NCI-H2196 (cell line): Measurements from ENCODE around the gene ACTL7A.
"Not testable (repeated sequence)": the region's sequence is repeated elsewhere in the genome, so short reads cannot be mapped to it uniquely, and the experiment has no call there.

Experiments
- DNase-seq: peaks from one replicate; lab custom pipeline; 2025; ENCODE audit not compliant: unreplicated experiment; lab: John Stamatoyannopoulos, UW

ACTL7A gene

DNA sequence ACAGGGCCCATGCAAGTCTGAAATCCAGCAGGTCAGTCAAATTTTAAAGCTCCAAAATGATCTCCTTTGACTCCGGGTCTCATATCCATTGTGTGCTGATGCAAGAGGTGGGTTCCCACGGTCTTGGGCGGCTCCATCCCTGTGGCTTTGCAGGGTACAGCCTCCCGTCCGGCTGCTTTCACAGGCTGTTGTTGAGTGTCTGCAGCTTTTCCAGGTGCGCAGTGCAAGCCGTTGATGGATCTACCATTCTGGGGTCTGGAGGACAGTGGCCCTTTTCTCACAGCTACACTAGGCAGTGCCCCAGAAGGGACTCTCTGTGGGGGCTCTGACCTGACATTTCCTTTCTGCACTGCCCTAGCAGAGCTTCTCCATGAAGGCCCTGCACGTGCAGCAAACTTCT lies 13.8 kb upstream of the ACTL7A start:
- DNase-seq: not testable (repeated sequence)

DNA sequence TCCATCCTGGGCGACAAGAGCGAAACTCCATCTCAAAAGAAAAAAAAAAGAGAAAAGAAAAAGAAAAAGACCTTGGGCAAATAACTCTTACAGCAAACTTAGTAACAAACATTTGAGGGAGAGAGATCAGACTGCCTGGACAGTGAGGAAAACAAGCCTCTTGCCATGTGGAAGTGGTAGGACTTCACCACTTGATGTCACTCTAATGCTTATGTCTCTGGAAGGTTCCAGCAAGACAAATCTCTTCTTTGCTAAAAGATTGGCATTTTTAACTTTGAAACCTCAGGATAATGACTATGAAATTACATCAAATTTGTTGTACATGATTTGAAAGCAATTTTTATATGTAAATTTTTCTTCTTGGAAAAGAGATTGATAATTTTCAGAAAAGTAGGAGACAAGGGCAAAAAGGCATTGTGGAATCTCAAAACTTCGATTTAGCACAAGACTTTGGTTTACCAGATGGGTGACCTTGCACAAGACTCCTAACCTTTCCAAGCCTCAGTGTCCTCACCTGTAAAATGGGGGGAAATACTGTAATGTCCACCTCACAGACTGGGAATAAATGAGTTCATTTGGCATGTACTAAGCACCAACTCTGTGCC lies 11.7 kb upstream of the ACTL7A start:
- DNase-seq: no peak

DNA sequence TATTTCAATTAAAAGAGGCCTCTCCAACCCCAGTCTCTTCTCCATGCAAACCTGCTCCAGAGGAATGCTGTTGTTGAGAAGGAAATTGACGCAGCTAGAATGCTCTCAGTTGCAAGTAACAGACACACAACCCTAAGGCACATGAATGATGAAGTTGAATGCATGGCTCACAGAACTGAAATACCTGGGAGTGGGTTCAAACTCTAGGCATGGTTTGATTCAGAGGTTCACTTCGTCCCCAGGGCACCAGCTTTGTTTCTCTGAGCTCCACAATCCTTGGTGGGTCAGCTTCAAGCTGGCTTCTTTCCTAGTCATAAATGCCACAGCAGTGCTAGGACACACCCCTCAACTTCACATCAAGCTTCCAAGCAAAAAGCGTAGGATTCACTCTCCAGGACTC lies 10.9 kb upstream of the ACTL7A start:
- DNase-seq: no peak

DNA sequence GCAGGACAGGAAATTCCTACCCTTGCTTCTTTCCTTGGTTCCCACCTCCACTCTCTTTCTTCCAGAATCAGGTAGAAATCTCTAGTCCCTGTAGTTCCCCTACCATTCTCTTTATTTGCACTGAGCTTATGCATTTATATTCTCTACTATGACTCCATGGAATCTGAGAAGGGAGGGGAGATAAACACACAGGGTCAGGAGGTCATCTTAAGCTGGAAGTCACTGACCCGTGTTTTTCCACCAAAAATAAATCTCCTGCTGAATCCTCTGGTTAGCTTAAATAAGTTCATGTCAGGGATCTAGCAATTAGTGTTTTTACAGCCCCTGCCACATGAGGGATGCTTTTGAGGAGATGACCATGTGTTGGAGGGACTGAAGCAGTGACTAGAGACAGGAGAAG lies 10.0 kb upstream of the ACTL7A start:
- DNase-seq: no peak

DNA sequence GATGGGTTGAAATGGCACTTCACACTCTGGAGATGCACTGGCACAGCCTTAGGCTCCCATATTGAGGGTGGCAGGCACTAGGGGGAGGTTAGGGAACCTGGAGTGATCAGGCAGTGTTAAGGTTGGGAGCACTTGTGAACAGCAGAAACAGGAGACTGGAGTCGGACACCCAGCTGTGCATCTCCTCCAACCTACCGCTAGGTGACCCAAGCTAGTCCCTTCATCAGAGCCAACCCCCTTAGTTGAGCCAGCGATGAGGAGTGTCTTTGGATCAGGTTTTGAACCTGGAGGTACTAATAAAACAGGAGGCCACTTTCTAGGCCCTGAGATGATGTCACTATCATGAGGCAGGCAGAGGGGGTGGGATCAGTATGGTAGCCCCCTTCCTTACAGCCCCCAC lies 8.0 kb upstream of the ACTL7A start:
- no peak for DNase-seq

DNA sequence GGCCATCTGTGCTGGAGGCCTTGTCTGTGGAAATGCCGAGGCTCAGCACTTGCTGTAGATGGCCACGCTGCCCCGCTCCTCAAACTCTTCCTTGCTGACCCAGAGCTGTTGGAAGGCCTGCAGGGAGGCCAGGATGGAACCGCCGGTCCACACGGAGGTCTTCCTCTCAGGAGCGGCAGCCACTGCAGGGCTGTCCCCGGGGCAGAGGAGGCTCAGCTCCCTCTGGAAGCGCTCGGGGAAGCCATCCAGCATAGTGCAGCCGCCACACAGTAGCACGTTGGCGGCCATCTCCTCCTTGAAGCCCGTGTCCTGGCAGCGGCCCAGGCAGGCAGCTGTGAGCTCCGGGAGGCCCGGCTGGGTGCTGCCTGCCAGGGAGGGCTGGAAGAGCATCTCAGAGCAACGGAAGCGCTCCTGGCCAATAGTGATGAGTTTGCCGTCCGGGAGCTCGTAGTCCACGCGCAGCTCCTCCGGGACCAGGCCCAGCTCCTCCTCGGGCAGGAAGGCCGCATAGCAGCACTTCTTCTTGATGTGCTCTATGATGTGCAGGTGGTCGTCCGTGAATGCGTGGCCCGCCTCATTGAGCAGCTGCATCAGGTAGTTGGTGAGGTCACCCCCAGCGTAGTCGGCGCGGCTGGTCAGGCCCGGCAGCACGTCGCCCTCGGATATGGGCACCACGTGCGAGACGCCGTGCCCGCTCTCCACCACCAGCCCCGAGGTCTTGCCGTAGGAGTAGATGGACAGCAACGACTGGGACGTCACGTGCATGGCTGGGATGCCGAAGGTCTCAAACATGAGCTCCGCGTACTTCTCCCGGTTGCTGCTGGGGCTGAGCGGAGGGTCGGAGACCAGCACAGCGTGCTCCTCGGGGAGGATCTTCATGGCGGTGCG lies 7.2 kb upstream of the ACTL7A start:
- no peak for DNase-seq

DNA sequence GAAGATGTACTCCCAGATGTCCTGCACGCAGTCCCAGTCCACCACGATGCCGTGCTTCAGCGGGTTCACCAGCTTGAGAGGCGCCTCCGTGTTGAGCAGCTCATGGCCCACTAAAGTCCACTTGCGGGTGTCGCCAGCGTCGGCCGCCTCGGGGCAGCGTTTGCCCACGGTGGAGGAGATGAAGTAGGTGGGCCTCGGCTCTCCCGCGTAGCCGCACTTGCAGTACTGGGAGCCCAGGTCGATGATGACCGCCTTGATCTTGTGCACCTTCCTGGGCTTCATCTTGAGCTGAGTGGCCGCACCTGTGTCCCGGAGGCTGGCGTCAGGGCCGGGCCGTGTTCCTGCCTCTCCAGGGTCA lies 6.6 kb upstream of the ACTL7A start:
- no peak for DNase-seq

DNA sequence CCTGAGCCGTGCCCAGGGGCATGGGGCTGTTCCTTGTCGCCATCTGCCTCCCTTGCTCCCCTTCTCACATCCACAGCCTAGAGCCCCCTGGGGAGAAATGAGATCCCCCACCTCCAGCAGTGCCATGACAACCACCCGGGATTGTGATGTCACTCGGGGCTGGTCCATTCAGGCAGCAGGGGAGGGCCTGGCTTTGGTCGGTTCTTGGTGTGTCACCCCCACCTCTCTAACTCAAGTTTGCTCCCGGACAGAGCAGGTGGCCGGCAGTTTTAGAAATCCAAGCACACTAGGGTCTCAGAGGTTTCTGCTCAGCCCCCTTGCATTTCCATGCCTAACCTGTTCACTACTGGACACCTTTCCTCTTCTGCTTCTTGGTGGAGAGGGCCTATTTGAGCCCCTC lies 6.2 kb upstream of the ACTL7A start, which contains the start of gene ACTL7B:
TSS of gene ACTL7B (minus strand) at position 99 of the 400 bp plus-strand sequence. CDS start at position 43, 56 bp downstream.
- DNase-seq: no peak

DNA sequence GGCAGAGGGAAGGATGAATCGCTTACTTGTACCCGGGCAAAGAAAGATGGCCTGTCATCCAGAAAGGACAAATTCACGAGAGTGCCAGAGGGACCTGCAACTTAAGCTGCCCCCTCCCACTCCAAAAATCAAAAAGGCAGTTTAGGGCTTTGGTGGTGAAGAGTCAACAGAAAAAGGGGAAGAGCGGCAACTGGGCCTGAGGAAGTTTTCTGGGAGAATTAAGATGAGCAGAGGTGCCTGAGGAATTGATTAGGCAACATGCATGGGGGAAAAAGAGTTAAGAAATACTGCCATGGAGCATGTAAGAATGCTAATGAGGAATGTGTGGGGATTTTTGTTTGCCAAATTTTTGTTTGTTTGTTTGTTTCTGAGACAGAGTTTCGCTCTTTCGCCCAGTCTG lies 4.5 kb upstream of the ACTL7A start:
- DNase-seq: no peak

DNA sequence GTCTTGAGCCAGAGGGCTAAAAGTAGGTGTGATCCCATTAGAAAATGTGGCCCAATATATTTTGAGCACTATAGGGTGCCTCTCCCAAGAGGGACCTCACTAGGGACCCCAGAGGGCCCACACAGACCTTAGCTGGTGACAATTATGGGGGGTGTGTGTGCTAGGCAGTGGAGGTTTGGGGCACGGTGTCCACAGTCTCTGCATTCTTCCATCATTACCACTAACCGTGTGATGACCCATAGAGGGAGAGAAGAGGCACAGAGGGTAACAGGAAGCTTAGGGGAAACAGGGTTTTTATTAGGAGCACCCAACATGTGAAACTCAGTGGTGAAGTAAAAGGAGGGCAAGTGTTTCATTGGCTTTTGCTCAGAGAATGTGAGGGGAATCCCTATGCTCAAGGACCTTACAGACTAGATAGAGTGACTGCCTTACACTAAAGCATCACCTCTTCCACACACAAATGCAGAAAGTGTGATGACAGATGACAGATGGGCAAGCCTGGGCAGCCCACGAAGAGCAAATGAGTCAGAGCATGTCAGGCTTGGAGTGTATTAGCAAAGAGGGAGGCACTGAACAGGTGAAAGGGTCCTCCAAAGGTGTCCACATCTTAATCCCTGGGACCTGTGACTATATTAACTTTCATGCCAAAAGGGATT lies 2.5 kb upstream of the ACTL7A start:
- DNase-seq: no peak

DNA sequence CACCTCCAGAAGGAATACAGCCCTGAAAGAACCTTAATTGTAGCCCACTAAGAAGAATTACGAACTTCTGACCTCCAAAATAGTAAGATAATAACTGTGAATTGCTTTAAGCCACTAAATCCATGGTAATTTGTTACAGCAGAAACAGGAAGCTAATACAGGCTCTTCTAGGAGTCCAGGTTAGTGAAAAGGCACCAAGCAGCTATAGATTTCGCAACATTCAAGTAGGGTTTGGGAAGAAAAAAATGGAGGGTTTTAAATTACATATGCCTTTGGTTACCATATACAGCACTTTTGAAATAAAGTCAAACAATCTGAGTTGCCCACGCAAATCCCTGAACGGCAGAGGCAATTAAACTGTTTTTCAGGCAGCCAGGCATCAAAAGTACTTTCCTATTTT lies 1.7 kb upstream of the ACTL7A start:
- DNase-seq: no peak

DNA sequence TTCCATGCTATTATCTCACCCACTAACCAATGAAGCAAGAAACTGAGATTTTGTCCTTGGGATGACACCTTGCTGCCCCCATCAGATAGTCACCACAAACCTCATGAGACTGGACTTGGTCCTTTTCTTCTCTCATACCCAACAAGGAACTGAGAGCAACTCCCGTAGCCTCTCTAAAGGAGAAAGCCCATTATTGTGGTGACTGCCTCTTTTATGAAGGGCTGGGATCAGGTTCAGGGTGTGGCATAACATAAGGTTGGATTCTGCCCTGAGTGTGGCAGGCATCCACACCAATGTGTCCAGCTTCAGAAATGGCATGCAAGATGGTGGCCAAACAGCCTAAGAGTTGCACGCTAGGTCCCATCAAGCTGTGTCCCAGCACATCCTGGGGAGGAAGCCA lies 1.3 kb upstream of the ACTL7A start:
- no peak for DNase-seq

DNA sequence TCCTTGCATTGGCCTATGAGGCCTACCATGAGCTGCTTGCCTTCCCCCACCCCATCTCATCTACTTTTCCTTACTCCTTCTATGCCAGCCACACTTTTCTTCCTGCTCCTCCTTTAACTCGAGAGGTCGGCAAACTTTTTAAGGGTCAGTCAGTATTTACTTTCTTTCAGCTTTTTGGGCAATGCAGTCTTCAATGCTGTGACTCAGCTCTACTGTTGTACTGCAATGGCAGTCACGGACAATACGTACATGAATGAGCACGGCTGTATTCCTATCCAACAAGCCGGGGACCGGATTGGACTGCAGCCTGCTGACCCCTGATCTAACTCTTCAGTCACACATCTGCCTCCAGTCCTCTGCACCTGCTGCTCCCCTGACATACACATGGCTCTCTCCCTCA lies 602 bp upstream of the ACTL7A start:
- DNase-seq: no peak

DNA sequence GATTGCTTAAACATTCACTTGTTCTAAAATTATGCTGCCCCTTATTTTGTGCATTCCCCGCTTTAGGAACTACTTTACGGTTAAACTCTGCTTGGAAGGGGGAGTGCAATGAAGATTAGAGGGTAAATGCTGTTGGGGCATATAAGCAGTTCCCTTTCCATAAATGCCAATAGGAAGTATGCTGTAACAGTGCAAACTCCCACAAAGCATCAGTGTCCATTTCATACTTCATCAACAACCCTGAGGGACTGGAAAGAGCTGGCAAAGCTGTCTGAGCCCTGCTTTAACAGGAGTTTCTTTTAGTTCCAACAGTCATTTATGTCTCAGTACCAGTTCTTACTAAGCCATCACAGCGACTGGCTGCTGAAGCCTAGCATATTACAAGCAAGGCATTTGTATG lies 1.8 kb downstream of the ACTL7A start:
- DNase-seq: no peak

DNA sequence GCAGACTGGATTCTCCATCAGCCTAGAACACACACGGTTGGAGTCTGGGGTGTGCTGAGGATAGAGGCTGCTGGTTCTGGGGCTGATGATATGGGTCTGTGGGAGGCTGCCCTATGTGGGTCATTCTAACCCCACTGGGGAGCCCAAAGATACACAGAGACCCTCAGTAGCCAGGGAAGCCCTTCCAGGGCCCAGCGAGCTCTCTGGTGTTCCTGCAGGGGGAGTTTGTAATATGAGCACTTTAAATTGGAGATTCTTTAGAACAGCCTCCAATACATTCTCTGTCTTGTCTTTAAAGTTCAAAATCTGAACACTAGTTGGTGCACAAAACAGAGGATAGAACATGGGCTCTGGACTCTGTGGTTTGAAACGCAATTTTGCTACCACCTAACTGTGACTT lies 2.4 kb downstream of the ACTL7A start:
- DNase-seq: no peak

DNA sequence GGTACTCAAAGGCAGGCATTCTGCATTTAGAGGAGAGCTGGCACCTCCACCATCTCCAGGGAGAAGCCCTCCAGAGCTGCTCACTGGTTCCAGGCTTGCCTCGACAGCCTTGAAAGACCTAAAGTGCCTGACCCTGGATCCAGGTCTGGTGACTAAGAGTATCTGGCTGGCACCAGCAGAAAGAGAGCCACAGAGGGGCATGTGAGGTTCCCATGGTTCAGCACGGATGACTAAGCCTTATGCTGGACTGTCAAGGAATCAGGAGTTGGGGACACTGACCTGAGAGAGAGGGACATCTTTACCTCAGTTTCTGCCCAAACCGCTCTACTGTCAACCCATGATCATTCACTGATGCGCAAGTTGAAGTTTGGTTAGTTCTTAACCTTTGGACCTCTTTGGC lies 3.0 kb downstream of the ACTL7A start:
- no peak for DNase-seq

DNA sequence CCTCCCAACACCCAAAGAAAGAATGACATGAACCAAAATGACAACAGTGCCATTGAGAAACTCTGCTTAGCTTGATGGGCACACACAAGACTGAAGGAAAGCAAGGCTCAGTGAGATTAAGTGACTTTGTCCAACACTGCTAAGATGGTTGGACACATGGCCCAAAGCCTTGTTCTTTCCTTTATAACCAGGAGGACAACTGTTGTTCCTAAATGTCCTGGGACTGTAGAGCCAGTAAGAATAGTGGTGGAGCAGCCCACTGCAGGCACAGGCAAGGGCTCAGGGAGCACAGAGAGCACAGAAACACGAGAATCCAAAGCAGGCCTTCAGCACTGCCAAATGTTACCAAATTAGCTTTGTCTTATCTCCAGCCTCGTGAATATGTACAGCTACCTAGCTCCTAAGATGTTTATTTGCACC lies 3.9 kb downstream of the ACTL7A start:
- no peak for DNase-seq

DNA sequence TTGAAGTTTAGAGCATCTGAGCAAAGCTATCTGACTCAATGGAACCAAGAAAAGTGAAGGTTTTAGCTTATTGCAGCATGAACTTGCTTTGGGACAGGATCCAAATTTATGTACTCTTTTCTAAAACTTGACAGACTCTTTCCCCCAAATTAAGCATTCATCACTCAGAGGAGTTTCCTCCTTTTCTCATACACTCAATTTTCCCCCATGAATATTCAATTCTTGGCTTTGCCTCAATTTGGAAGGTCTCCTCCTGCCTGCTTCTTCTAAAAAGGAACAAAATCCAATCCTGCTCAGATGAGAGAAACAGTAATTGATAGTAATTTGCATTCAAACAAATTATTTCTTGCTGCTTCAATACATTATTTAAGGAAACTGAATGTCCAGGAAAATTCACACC lies 5.0 kb downstream of the ACTL7A start:
- DNase-seq: no peak

DNA sequence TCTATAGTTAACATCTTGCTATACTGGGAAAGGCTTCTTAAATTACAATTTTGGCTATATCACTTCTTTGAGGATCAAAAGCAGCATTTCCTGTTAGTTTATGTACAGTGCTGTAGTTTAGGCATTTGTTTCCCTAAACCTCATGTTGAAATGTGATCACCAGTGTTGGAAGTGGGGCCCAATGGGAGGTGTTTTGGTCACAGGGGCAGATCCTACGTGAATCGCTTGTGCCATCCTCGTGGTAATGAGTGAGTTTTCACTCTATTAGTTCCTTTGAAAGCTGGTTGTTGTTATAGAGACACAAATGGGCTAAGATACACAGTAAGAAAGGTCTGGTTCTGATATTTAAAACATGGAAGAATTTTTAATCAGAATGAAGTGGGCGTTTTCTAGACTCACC lies 5.8 kb downstream of the ACTL7A start:
- DNase-seq: no peak

DNA sequence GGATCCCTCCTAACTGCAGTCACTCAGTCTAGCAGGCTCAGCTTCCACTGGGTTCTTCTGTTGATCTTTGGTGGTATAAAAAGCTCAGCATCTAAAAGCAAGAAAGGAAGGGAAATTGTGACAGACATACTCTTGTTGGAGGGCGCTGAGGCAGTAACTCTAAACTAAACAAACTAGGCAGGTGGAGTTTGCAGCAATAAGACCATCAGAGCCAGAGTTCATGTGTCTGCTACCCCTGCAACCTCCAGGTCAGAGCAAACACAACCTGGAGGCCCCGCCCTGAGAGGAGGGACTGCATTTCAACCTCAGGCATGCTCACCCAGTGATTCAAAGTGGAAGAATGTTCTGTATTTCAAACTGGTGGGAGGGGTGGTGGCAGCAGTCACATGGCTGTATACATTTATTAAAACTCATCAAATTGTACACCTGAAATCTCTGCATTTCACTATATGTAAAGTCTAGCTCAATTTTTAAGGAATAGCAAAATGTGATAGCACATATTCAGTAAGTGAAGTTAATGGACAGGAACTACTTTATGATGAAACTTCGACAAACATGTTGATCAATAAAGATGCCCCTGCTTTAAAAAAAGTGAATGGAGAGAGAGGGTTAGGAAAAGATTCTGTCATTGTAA lies 7.1 kb downstream of the ACTL7A start:
- DNase-seq: no peak

DNA sequence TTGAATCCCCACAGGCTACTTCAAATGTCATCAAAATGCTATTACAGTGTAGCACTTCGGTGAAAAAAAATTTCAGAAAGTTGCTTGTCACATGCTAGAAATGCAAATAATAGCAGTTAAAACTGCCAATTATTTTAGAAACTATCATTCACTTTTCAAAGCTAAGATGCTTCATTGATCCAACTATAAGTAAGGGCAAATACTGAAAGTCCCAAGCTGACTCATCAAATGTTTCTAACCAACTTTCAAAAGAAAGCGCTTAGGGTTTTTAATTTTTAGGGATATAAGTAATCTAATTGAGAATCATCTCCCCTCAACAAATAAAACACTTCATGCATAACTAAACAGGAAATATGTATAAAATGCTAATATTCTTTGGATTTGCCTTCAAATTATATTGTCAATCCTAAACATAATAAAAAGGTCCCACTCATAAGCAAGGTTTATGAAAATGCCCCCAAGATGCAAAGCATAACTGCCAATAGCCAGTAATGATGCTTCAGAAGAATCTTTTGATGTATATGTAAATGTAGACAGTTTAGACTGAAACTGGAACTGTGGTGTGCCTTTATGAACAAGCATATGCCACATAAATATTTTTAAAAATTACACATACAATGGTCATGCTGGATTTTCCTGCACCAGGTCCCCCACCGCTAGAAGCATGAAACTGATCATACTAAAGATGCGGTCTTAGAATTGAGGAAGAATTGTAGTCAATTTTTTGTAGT lies 12.2 kb downstream of the ACTL7A start:
- DNase-seq: no peak
